DND-41 (cell line): Measurements from ENCODE around the gene OST4.
"Not testable (repeated sequence)": the region's sequence is repeated elsewhere in the genome, so short reads cannot be mapped to it uniquely, and the experiment has no call there.

Experiments
- ATAC-seq: fragments of 200-7000 bp; cut with Tn5 transposase; 3 replicates; pipeline ENCODE4 v1.9.1; 2021; ENCODE audit warnings: low read depth; ENCODE audit not compliant: insufficient read depth
- DNase-seq: peaks from one replicate; pipeline ENCODE4 v3.0.0-alpha.2; 2020
- H2AFZ ChIP-seq: 2 replicates; pipeline ENCODE4 v1.6.0; 2012; ENCODE audit warnings: low read depth, low read length
- H3K27ac ChIP-seq: 2 replicates; pipeline ENCODE4 v1.5.1; 2012; ENCODE audit warnings: low read length, inconsistent platforms
- H3K27me3 ChIP-seq: fragments of 200-600 bp; sonication (generic); 2 replicates; pipeline ENCODE4 v1.6.0; 2012; ENCODE audit warnings: low read length, mild to moderate bottlenecking, inconsistent platforms; ENCODE audit not compliant: insufficient read depth, poor library complexity
- H3K36me3 ChIP-seq: 2 replicates; pipeline ENCODE4 v1.5.1; 2012; ENCODE audit warnings: low read length, inconsistent platforms; ENCODE audit not compliant: insufficient read depth
- H3K4me1 ChIP-seq: 2 replicates; pipeline ENCODE4 v1.5.1; 2012; ENCODE audit warnings: mild to moderate bottlenecking, low read length; ENCODE audit not compliant: insufficient read depth
- H3K4me2 ChIP-seq: 2 replicates; pipeline ENCODE4 v1.6.0; 2012; ENCODE audit warnings: mild to moderate bottlenecking, moderate library complexity, low read length, inconsistent platforms; ENCODE audit not compliant: insufficient read depth
- H3K4me3 ChIP-seq, 2 experiments: fragments of 200-600 bp in 1 of 2; shearing (Covaris generic) in 1 of 2; 2 replicates each; pipeline ENCODE4 v1.5.1; 2012 to 2016; ENCODE audit warnings: inconsistent platforms in 2 of 2, low read length in 2 of 2, mild to moderate bottlenecking in 2 of 2, low read depth in 1 of 2, moderate library complexity in 1 of 2
- H3K79me2 ChIP-seq: 2 replicates; pipeline ENCODE4 v1.6.0; 2012; ENCODE audit warnings: low read length, inconsistent platforms; ENCODE audit not compliant: insufficient read depth
- H3K9ac ChIP-seq: 2 replicates; pipeline ENCODE4 v1.6.0; 2012; ENCODE audit warnings: low read depth, mild to moderate bottlenecking, inconsistent platforms, low read length, moderate library complexity
- H3K9me3 ChIP-seq: 2 replicates; pipeline ENCODE4 v1.5.1; 2012; ENCODE audit warnings: low read length, moderate library complexity, mild to moderate bottlenecking, inconsistent platforms; ENCODE audit not compliant: insufficient read depth, severe bottlenecking
- H4K20me1 ChIP-seq: 2 replicates; pipeline ENCODE4 v1.6.0; 2012; ENCODE audit warnings: low read length; ENCODE audit not compliant: insufficient read depth
- CTCF ChIP-seq: IDR thresholded peaks from 2 replicates; pipeline ENCODE4 v1.5.1; 2012; ENCODE audit warnings: borderline replicate concordance, low read length, moderate library complexity, mild to moderate bottlenecking; ENCODE audit not compliant: poor library complexity, severe bottlenecking; ENCODE audit errors: extremely low read depth
- EZH2 ChIP-seq: IDR thresholded peaks from 3 replicates; pipeline ENCODE4 v1.6.1; 2012; ENCODE audit warnings: borderline replicate concordance, low read depth, mild to moderate bottlenecking, moderate library complexity, low read length, inconsistent platforms; ENCODE audit not compliant: severe bottlenecking

OST4 gene

GRCh38 chr2:27071277-27071989 lies at the start of gene OST4:
OST4 (minus strand) TSS chr2:27071654.
- H2AFZ ChIP-seq, result peak within 1 kb of the TSS; percentile 73
- peaks cover 55% of the 10 kb centered on the region for H3K4me1 ChIP-seq
- H3K27ac ChIP-seq, result peak within 1 kb of the TSS; percentile 78
- no peaks in the 10 kb centered on the region for H3K9me3 ChIP-seq
- ATAC-seq (peak; percentile 90), DNase-seq (peak; percentile 89)
- TF ChIP-seq CTCF, result peak; percentile 11
- TF ChIP-seq EZH2, result no peak
- peaks cover 20% of the 10 kb centered on the region; the same call in 1 of the 2 replicates for H4K20me1 ChIP-seq
- no peaks in the 10 kb centered on the region for H3K27me3 ChIP-seq
- H3K79me2 ChIP-seq, result peaks cover 28% of the 10 kb centered on the region
- peak within 1 kb of the TSS; percentile 84 for H3K9ac ChIP-seq
- H3K4me3 ChIP-seq, result peak within 1 kb of the TSS; percentile 84 to 91
- peaks cover 35% of the 10 kb centered on the region for H3K36me3 ChIP-seq
- H3K4me2 ChIP-seq, result peak within 1 kb of the TSS; percentile 95

GRCh38 chr2:27119330-27119670 lies 47.8 kb upstream of the OST4 start:
- not testable (repeated sequence) for H2AFZ ChIP-seq, DNase-seq, H3K27ac ChIP-seq, ATAC-seq, H3K4me2 ChIP-seq, H3K36me3 ChIP-seq, H3K9me3 ChIP-seq, H3K27me3 ChIP-seq, H4K20me1 ChIP-seq, H3K4me3 ChIP-seq, H3K4me1 ChIP-seq, H3K9ac ChIP-seq, H3K79me2 ChIP-seq

- DNase-seq (no peak), ATAC-seq (no peak)
- H3K4me1 ChIP-seq, result no peaks in the 10 kb centered on the region
- H3K9ac ChIP-seq, result no peak within 1 kb of the TSS
- no peak within 1 kb of the TSS for H3K4me3 ChIP-seq
- H3K4me2 ChIP-seq, result no peak within 1 kb of the TSS
- no peaks in the 10 kb centered on the region for H3K79me2 ChIP-seq
- H3K9me3 ChIP-seq, result no peaks in the 10 kb centered on the region
- H3K36me3 ChIP-seq, result no peaks in the 10 kb centered on the region
- no peak within 1 kb of the TSS for H3K27ac ChIP-seq
- peaks cover 5% of the 10 kb centered on the region for H3K27me3 ChIP-seq
- no peak within 1 kb of the TSS for H2AFZ ChIP-seq
- H4K20me1 ChIP-seq, result no peaks in the 10 kb centered on the region
- TF ChIP-seq EZH2 (no peak), CTCF (no peak)
These were observed 47.3 kb upstream of the OST4 start, which contains the start of gene CGREF1 for GRCh38 chr2:27118525-27119329. CGREF1 (minus strand) TSS chr2:27119128; CDS start chr2:27104366, 14,762 bp downstream.

- no peak overlapping the region for H3K9ac ChIP-seq
- H3K4me3 ChIP-seq, result no peak overlapping the region
- H3K4me1 ChIP-seq, result no peaks in the 10 kb centered on the region
- DNase-seq (no peak), ATAC-seq (no peak)
- H4K20me1 ChIP-seq, result no peaks in the 10 kb centered on the region
- no peak overlapping the region for H3K27ac ChIP-seq
- H3K27me3 ChIP-seq, result peaks cover 5% of the 10 kb centered on the region
- no peaks in the 10 kb centered on the region for H3K36me3 ChIP-seq
- no peak overlapping the region for H2AFZ ChIP-seq
- no peaks in the 10 kb centered on the region for H3K79me2 ChIP-seq
- TF ChIP-seq CTCF, result no peak
- no peak for TF ChIP-seq EZH2
- no peaks in the 10 kb centered on the region for H3K9me3 ChIP-seq
- H3K4me2 ChIP-seq, result no peak overlapping the region
These were observed 46.6 kb upstream of the OST4 start for GRCh38 chr2:27117995-27118524.
